Activated CD8-positive, alpha-beta T cell treated with anti-CD3 and anti-CD28 coated beads for 36 hours (primary cell): ENCODE results near the gene TMEM150A. TPM values are rescaled to one million over a fixed set of nuclear protein-coding genes. Genes with fewer than 3 reads are reported as not detected.

Experiments
- ATAC-seq: fragments of 200-7000 bp; cut with Tn5 transposase; one replicate; pipeline ENCODE4 v1.10.0; 2021; ENCODE audit warnings: mild to moderate bottlenecking, moderate library complexity
- CTCF ChIA-PET: fragments of 350-600 bp; sonication (Branson Sonifier 250); formaldehyde crosslinking; loops from one replicate; lab custom pipeline; 2021; ENCODE audit warnings: antibody characterized with exemption; lab: Charles Lee
- POLR2A ChIA-PET: fragments of 350-600 bp; sonication (Branson Sonifier 250); formaldehyde crosslinking; loops from one replicate; lab custom pipeline; 2021; ENCODE audit warnings: antibody characterized with exemption; lab: Charles Lee
- DNase-seq: peaks from one replicate; pipeline ENCODE4 v3.0.0-alpha.2; 2020
- H3K27ac Mint-ChIP-seq: one replicate; pipeline ENCODE4 v1.8.0; 2021; ENCODE audit warnings: mild to moderate bottlenecking, mixed read lengths
- H3K27me3 Mint-ChIP-seq: one replicate; pipeline ENCODE4 v1.8.0; 2021; ENCODE audit warnings: mixed read lengths
- H3K36me3 Mint-ChIP-seq: one replicate; pipeline ENCODE4 v1.8.0; 2021; ENCODE audit warnings: low read depth, mixed read lengths
- H3K4me1 Mint-ChIP-seq: one replicate; pipeline ENCODE4 v1.8.0; 2021; ENCODE audit warnings: low read depth, mixed read lengths
- H3K4me3 Mint-ChIP-seq: one replicate; pipeline ENCODE4 v1.8.0; 2021; ENCODE audit warnings: mild to moderate bottlenecking, moderate library complexity, mixed read lengths
- H3K9me3 Mint-ChIP-seq: one replicate; pipeline ENCODE4 v1.8.0; 2021; ENCODE audit warnings: mixed read lengths
- CTCF ChIP-seq: fragments of 200-600 bp; IDR thresholded peaks from one replicate; pipeline ENCODE4 v1.8.0; 2022; ENCODE audit warnings: antibody characterized with exemption, mild to moderate bottlenecking
- intact Hi-C: fragments of 100-400 bp; cut with micrococcal nuclease; formaldehyde crosslinking; loops from one replicate; pipeline ENCODE4 v1.10.0; 2022
- total RNA-seq, 2 experiments: library from RNA; stranded (reverse); gene quantifications; one replicate each; pipeline ENCODE4 v1.2.3, GENCODE V29; 2021

The TMEM150A gene
- total RNA-seq, 2 experiments from 2014 or later: 1.0 to 1.2 TPM

GRCh38 chr2:85588236-85588635 lies 14.3 kb downstream of the TMEM150A start:
- Mint-ChIP-seq H3K4me1 (peaks cover 29% of the 10 kb centered on the region), H3K27me3 (no peaks in the 10 kb centered on the region), H3K27ac (peak overlapping the region; percentile 35), H3K9me3 (no peaks in the 10 kb centered on the region), H3K4me3 (no peak overlapping the region), H3K36me3 (peaks cover 4% of the 10 kb centered on the region)
- POLR2A ChIA-PET: interaction anchor here (0.8 to 2.9 kb wide), 3 partner anchors 11 to 187 kb away, joined by 3 to 12 read pairs (median 5); partner anchors contain the start of gene TMEM150A
- intact Hi-C loops: no loop called here
- TF ChIP-seq CTCF: no peak
- CTCF ChIA-PET: interaction anchor here (1.4 to 1.5 kb wide), 2 partner anchors 9 to 37 kb away, joined by 4 to 8 read pairs; no protein-coding TSS in a partner anchor
- DNase-seq: no peak
- no peak for ATAC-seq

GRCh38 chr2:85585781-85586105 lies 16.8 kb downstream of the TMEM150A start:
- ATAC-seq: no peak
- Mint-ChIP-seq H3K27ac (peak overlapping the region; percentile 91), H3K4me1 (peaks cover 37% of the 10 kb centered on the region), H3K9me3 (no peaks in the 10 kb centered on the region), H3K36me3 (peaks cover 15% of the 10 kb centered on the region), H3K4me3 (peak overlapping the region; percentile 81), H3K27me3 (no peaks in the 10 kb centered on the region)
- CTCF ChIA-PET: interaction anchor here (0.6 to 1.6 kb wide), 2 partner anchors 19 to 162 kb away, joined by 4 to 5 read pairs; no protein-coding TSS in a partner anchor
- intact Hi-C loops: no loop called here
- POLR2A ChIA-PET: interaction anchor here (1.0 to 3.3 kb wide), 6 partner anchors 9 to 167 kb away, joined by 4 to 21 read pairs (median 11); partner anchors contain the start of genes MAT2A, RNF181, SH2D6 and TMEM150A
- no peak for TF ChIP-seq CTCF
- no peak for DNase-seq

DNA sequence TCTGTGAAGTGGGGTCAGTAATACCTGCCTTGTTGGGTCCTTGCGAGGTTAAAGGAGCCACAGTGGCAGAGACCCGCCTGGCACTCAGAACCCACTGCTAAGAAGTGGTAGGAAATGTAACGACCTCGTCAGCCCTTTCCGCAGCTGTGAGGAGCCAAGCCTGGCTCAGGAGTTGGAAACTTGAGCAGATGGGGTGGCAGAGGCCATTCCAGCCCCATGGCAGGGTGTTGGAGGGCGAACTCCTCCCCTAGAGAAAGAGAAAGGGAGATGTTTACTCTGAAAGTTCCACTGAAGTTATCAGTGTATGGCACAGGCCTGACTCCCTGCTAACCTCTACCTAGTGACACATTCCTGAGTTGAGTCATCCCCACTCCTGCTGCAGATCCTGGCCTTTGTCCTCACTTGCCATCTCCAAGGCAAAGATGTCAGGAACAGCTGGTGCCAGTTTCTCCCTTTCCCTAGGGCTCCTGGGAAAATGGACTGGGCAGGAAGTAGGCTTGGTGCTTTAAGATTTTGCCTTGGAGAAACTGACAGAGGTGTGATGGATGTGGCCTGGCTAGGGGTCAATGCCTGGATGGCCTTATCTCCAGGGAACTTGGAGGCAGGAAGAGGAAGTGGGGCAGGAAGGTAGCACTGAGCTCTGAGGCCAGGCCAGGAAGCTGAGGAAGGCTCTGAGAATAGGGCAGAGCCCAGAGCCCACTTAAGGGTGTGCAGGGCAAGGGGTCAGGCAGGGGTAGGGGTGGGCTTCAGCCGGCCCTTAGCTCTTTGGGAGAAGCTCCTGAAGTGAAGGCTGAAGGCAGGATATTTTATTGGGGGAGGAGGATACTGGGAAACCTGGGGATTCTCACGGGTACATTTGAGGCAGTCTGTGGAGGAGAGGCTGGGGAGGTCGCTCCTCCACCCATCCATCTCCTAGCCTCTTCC lies 17.4 kb downstream of the TMEM150A start:
- peaks cover 18% of the 10 kb centered on the region for H3K36me3 Mint-ChIP-seq
- intact Hi-C loops: no loop called here
- CTCF ChIA-PET: interaction anchor here (0.7 to 1.6 kb wide), 3 partner anchors 10 to 19 kb away, joined by 3 to 5 read pairs (median 3); partner anchors contain the start of genes RNF181 and TMEM150A
- DNase-seq: peak; percentile 33
- TF ChIP-seq CTCF: no peak
- H3K4me1 Mint-ChIP-seq: peaks cover 40% of the 10 kb centered on the region
- no peaks in the 10 kb centered on the region for H3K9me3 Mint-ChIP-seq
- no peaks in the 10 kb centered on the region for H3K27me3 Mint-ChIP-seq
- POLR2A ChIA-PET: interaction anchor here (1.0 to 3.3 kb wide), 6 partner anchors 9 to 166 kb away, joined by 4 to 21 read pairs (median 11); partner anchors contain the start of genes MAT2A, RNF181, SH2D6 and TMEM150A
- peak overlapping the region; percentile 91 for H3K27ac Mint-ChIP-seq
- ATAC-seq: peak; percentile 70
- peak overlapping the region; percentile 81 for H3K4me3 Mint-ChIP-seq

DNA sequence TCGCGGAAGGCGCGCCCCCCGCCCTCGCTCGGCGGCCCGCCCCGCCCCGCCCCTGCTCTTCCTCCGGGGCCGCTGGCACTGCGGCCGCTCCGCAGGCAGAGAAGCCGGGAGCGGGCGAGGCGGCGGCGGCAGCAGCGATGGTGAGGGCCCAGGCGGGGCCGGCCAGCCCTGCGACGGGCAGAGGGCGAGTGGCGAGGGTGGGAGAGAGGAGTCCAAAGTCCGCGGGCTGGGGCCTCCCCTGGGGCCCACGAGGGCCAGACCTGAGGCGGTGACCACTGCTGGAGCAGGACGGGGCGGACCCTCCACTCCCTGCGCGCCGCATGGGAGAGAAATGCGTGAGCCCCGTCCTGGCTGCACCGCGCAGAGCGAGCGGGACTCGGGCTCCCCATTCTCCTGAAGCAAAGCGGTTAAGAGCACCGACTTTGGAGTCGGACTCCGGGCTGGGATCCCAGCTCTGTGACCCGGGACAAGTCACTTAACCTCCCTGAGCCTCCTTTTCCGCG lies 18.1 kb downstream of the TMEM150A start, which contains the start of gene VAMP5:
Gene VAMP5, plus strand, starts transcription at position 78 of the 503 bp plus-strand sequence. Its CDS starts 60 bp downstream, at position 138.
- no peaks in the 10 kb centered on the region for H3K9me3 Mint-ChIP-seq
- ChIA-PET CTCF (interaction anchor here (0.7 to 1.6 kb wide), 4 partner anchors 11 to 53 kb away, joined by 3 to 5 read pairs (median 4); partner anchors contain the start of genes RNF181 and TMEM150A), POLR2A (interaction anchor here (1.2 to 3.3 kb wide), 5 partner anchors 8 to 45 kb away, joined by 3 to 21 read pairs (median 13); partner anchors contain the start of genes MAT2A, RNF181 and TMEM150A)
- peak within 1 kb of the TSS; percentile 81 for H3K4me3 Mint-ChIP-seq
- TF ChIP-seq CTCF: no peak
- intact Hi-C loops: no loop called here
- peaks cover 46% of the 10 kb centered on the region for H3K4me1 Mint-ChIP-seq
- peak within 1 kb of the TSS; percentile 91 for H3K27ac Mint-ChIP-seq
- peaks cover 20% of the 10 kb centered on the region for H3K36me3 Mint-ChIP-seq
- ATAC-seq (peak; percentile 48), DNase-seq (no peak)
- no peaks in the 10 kb centered on the region for H3K27me3 Mint-ChIP-seq
